ENCODE measurements around the gene CCDC39.
A peak's percentile ranks its signal among the peaks of the same experiment; 100 is the strongest.

DNA sequence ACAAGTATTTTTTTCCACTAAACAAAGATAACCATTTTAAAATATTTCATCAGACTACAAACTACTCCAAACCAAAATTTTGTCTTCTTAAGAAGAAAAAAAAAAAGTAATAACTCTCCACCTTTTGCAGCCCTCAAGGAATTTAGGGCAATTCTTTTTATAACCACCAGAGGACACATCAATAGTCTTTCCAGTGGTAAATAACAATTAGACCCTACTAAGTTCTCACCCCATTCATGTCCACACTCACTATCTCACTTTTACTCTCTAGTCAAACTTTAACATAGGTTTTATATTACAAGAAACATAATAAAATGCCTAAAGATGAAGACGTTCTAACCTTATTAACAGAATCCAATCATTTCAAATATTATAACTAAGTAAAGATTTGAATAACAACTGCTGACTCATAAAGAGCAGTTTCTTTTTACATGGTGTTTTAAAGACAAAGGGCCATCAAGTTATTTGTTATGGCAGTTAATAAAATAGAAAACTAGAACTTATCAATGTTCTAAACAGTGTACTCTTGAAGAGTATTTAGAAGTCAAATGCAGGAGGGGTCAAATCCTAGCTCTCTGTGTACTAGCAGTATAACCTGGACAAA is 33.0 kb downstream of the CCDC39 start:
- TF ChIP-seq, protein P1, sequence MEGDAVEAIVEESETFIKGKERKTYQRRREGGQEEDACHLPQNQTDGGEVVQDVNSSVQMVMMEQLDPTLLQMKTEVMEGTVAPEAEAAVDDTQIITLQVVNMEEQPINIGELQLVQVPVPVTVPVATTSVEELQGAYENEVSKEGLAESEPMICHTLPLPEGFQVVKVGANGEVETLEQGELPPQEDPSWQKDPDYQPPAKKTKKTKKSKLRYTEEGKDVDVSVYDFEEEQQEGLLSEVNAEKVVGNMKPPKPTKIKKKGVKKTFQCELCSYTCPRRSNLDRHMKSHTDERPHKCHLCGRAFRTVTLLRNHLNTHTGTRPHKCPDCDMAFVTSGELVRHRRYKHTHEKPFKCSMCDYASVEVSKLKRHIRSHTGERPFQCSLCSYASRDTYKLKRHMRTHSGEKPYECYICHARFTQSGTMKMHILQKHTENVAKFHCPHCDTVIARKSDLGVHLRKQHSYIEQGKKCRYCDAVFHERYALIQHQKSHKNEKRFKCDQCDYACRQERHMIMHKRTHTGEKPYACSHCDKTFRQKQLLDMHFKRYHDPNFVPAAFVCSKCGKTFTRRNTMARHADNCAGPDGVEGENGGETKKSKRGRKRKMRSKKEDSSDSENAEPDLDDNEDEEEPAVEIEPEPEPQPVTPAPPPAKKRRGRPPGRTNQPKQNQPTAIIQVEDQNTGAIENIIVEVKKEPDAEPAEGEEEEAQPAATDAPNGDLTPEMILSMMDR (IDR thresholded peaks at IDR 0.05) = peak in 2 of 12 donors; percentile 11 to 23
- no peak for TF ChIP-seq POLR2A (IDR thresholded peaks at IDR 0.05)

Data from heart left ventricle (tissue), 13 donors.